ENCODE data around the gene CFAP410.

GRCh38 chr21:44300262-44300959 lies 38.8 kb downstream of the CFAP410 start:
- no peak for TF ChIP-seq TEAD1 (CRISPR knock-in tag; IDR thresholded peaks at IDR 0.05)
- TF ChIP-seq ZBTB21 (CRISPR knock-in tag; IDR thresholded peaks at IDR 0.05; ENCODE audit: borderline replicate concordance) = no peak
- TF ChIP-seq CTCF (IDR thresholded peaks at IDR 0.05) = no peak
- TF ChIP-seq ESRRA (CRISPR knock-in tag; IDR thresholded peaks at IDR 0.05; ENCODE audit: borderline replicate concordance) = no peak
- no peak for TF ChIP-seq ZNF425 (CRISPR knock-in tag; conservative IDR thresholded peaks at IDR 0.05)
- TF ChIP-seq ZSCAN18 (CRISPR knock-in tag; IDR thresholded peaks at IDR 0.05) = no peak
